Glutamatergic neuron (in vitro differentiated cells): ENCODE data around the gene STEAP4. TPM values are rescaled to one million over a fixed set of nuclear protein-coding genes. Genes with fewer than 3 reads are reported as not detected.

Experiments
- DNase-seq: peaks from one replicate; pipeline ENCODE4 v3.0.0; 2022
- H3K27ac Mint-ChIP-seq: one replicate; pipeline ENCODE4 v1.8.0; 2020; ENCODE audit warnings: mild to moderate bottlenecking, mixed read lengths, inconsistent platforms; ENCODE audit not compliant: unreplicated experiment
- H3K27me3 Mint-ChIP-seq: one replicate; pipeline ENCODE4 v1.8.0; 2020; ENCODE audit warnings: mild to moderate bottlenecking, moderate library complexity, mixed read lengths, inconsistent platforms; ENCODE audit not compliant: unreplicated experiment
- H3K36me3 Mint-ChIP-seq: one replicate; pipeline ENCODE4 v1.8.0; 2020; ENCODE audit warnings: mild to moderate bottlenecking, mixed read lengths, inconsistent platforms; ENCODE audit not compliant: unreplicated experiment
- H3K4me1 Mint-ChIP-seq: one replicate; pipeline ENCODE4 v1.8.0; 2020; ENCODE audit warnings: mild to moderate bottlenecking, low read depth, mixed read lengths, inconsistent platforms; ENCODE audit not compliant: unreplicated experiment
- H3K4me3 Mint-ChIP-seq: one replicate; pipeline ENCODE4 v1.8.0; 2020; ENCODE audit warnings: mild to moderate bottlenecking, mixed read lengths, inconsistent platforms; ENCODE audit not compliant: unreplicated experiment
- H3K9me3 Mint-ChIP-seq: one replicate; pipeline ENCODE4 v1.8.0; 2020; ENCODE audit warnings: mild to moderate bottlenecking, moderate library complexity, mixed read lengths, inconsistent platforms; ENCODE audit not compliant: unreplicated experiment
- CTCF ChIP-seq: fragments of 200-600 bp; sonication (generic); IDR thresholded peaks from one replicate; pipeline ENCODE4 v1.5.0; 2021; ENCODE audit not compliant: partially characterized antibody, unreplicated experiment
- total RNA-seq: library from RNA; stranded (reverse); fragmentation: NEBNext Ultra II Directional; extraction: Animal tissue kit (Norgen Biotek cat#: 25700); gene quantifications from one replicate; pipeline ENCODE4 v1.2.1, GENCODE V29; 2021; ENCODE audit not compliant: unreplicated experiment

STEAP4 gene
- total RNA-seq, 1 donor from 2014 or later, result not detected

- Mint-ChIP-seq H3K36me3 (no peaks in the 10 kb centered on the region), H3K4me1 (no peaks in the 10 kb centered on the region)
- no peak for TF ChIP-seq CTCF
These were observed 30.9 kb upstream of the STEAP4 start for GRCh38 chr7:88337572-88337971.

GRCh38 chr7:88331322-88331721 lies 24.6 kb upstream of the STEAP4 start:
- peaks cover 3% of the 10 kb centered on the region for H3K27me3 Mint-ChIP-seq
- no peak overlapping the region for H3K4me3 Mint-ChIP-seq
- peaks cover 1% of the 10 kb centered on the region for H3K9me3 Mint-ChIP-seq
- no peaks in the 10 kb centered on the region for H3K36me3 Mint-ChIP-seq
- DNase-seq, result no peak
- no peaks in the 10 kb centered on the region for H3K4me1 Mint-ChIP-seq
- no peak overlapping the region for H3K27ac Mint-ChIP-seq
- TF ChIP-seq CTCF, result no peak

More at GRCh38 chr7:88337572-88337971, 30.9 kb upstream of the STEAP4 start:
- H3K27ac Mint-ChIP-seq, result no peak overlapping the region
- no peak overlapping the region for H3K4me3 Mint-ChIP-seq
- no peaks in the 10 kb centered on the region for H3K9me3 Mint-ChIP-seq
- H3K27me3 Mint-ChIP-seq, result no peaks in the 10 kb centered on the region
- DNase-seq, result no peak

GRCh38 chr7:88329532-88330463 lies 23.1 kb upstream of the STEAP4 start:
- no peak for DNase-seq
- Mint-ChIP-seq H3K4me1 (no peaks in the 10 kb centered on the region), H3K27me3 (peaks cover 3% of the 10 kb centered on the region), H3K36me3 (no peaks in the 10 kb centered on the region), H3K4me3 (no peak overlapping the region), H3K9me3 (peaks cover 1% of the 10 kb centered on the region), H3K27ac (no peak overlapping the region)
- no peak for TF ChIP-seq CTCF

GRCh38 chr7:88328787-88329186 lies 22.1 kb upstream of the STEAP4 start:
- Mint-ChIP-seq H3K27ac (no peak overlapping the region), H3K36me3 (no peaks in the 10 kb centered on the region), H3K4me3 (no peak overlapping the region), H3K27me3 (peaks cover 3% of the 10 kb centered on the region), H3K4me1 (no peaks in the 10 kb centered on the region), H3K9me3 (peaks cover 1% of the 10 kb centered on the region)
- no peak for TF ChIP-seq CTCF
- DNase-seq, result no peak

- Mint-ChIP-seq H3K27ac (no peak overlapping the region), H3K4me3 (no peak overlapping the region), H3K9me3 (no peaks in the 10 kb centered on the region), H3K36me3 (no peaks in the 10 kb centered on the region), H3K4me1 (no peaks in the 10 kb centered on the region), H3K27me3 (no peaks in the 10 kb centered on the region)
- TF ChIP-seq CTCF, result no peak
- DNase-seq, result no peak
These were observed 18.0 kb upstream of the STEAP4 start for GRCh38 chr7:88324699-88325098.
